ENCODE measurements around the gene C1RL.
"Not testable (repeated sequence)": the region's sequence is repeated elsewhere in the genome, so short reads cannot be mapped to it uniquely, and the experiment has no call there.

The C1RL gene

GRCh38 chr12:7061596-7061995 is 47.4 kb downstream of the C1RL start:
- no peak for DNase-seq (ENCODE audit: low spot score)

DNA sequence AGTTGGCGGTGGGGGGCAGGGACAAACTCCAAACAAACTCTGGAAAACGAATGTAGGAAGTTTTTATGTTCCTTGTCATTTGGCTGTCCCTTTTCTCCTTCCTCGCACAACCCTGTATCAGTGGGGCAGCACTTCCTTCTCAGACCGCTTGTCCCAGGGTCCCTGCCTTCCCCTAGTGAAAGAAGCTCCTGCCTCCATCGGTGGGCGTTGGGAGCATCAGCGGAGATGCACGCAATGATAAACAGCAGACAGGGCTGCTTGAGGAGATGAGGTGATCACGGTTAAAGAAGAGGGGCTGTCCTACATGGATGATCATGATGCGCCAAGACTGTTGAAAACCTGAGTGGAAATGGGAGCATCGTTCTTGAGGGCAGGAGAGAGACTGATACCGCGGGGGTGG is 47.9 kb downstream of the C1RL start:
- DNase-seq (ENCODE audit: low spot score), result no peak

- peak; percentile 74 for DNase-seq (ENCODE audit: low spot score)
These were observed 48.6 kb downstream of the C1RL start, which contains the start of gene C1S for GRCh38 chr12:7060353-7060954. Gene C1S (plus strand): TSS chr12:7060718. CDS start chr12:7061913, 1,195 bp downstream.

DNA sequence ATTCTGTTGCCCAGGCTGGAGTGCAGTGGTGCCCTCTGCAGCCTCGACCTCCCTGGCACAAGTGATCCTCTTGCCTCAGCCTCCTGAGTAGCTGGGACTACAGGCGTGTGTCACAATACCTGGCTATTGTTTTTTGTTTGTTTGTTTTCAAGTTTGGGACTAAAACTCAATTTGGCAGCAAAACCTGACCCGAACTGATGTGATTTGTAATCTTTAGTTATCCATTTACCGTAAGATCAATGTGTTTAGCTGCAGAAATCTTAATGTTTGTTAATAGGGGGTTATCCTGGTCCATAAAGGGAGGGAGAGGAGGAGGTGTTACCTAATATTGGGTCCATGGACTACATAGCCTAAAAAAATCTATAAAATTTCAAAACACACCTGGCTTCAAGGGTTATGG is 49.2 kb downstream of the C1RL start:
- DNase-seq (ENCODE audit: low spot score), result no peak

GRCh38 chr12:7058850-7059395 is 50.1 kb downstream of the C1RL start:
- DNase-seq (ENCODE audit: low spot score), result no peak

GRCh38 chr12:7058163-7058845 is 50.7 kb downstream of the C1RL start:
- DNase-seq (ENCODE audit: low spot score), result no peak

DNA sequence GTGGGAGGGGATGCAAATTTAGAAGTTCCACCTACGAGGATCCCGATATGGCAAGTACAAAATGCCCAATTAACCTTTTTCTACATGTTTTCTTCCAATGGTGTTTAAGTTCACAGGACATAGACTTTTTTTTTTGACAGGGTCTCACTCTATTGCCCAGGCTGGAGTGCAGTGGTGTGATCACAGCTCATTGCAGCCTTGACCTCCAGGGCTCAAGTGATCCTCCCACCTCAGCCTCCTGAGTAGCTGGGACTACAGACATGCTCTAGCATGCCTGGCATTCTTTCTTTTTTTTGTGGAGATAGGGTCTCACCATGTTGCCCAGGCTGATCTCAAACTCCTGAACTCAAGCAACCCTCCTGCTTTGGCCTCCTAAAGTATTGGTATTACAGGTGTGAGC is 53.3 kb downstream of the C1RL start:
- DNase-seq (ENCODE audit: low spot score), result not testable (repeated sequence)

DNA sequence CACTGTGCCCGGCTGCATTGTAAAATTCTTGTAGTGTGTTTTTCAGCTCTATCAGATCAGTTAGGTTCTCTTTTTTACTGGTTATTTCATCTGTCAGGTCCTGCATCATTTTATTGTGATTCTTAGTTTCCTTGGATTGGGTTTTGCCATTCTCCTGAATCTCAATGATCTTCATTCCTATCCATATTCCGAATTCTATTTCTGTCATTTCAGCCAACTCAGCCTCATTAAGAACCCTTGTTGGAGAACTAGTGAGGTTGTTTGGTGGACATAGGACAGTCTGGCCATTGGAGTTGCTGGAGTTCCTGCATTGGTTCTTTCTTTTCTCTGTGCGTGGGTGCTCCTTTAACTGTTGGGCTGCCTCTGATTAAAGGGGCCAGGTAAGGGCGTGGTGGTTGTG is 54.1 kb downstream of the C1RL start:
- DNase-seq (ENCODE audit: low spot score), result no peak

GRCh38 chr12:7049973-7050372 is 59.0 kb downstream of the C1RL start:
- DNase-seq (ENCODE audit: low spot score), result not testable (repeated sequence)

GRCh38 chr12:7049445-7049951 is 59.5 kb downstream of the C1RL start:
- not testable (repeated sequence) for DNase-seq (ENCODE audit: low spot score)

- no peak for DNase-seq (ENCODE audit: low spot score)
These were observed 61.7 kb downstream of the C1RL start for GRCh38 chr12:7047306-7047705.

DNA sequence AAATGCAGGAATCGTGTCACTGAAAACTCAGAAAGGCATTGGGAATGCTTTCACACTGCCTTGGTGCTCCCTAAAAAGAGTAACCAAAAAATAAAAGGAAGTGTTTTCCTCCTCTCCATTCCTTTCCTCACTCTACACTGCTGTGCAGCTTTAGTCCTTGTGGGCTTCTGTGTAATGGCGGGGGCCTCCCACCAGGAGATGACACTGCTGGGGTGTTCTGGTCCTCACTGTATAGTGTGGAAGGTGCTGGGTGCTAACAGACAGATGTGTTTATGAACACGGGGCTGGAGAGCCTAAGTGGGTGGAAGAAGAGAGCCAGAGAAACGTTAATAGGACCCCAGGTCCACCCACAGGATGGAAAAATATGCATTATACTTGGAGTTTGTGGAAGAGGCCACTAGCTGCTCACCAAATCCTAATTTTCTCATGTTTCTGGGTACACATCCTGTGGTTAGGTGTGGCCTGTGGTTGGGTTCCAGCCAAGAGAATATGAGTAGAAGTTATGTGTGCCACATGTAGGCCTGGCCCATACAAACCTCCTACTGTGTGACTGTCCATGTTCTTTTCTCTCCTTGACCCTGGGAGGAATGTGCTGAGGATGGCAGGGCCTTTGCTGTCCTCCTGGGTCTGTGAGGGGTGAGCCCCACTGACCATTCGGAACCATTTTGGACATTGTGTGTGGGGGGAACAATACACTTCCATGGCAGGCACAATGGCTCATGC is 62.5 kb downstream of the C1RL start:
- no peak for DNase-seq (ENCODE audit: low spot score)

GRCh38 chr12:7045913-7046312 is 63.1 kb downstream of the C1RL start:
- no peak for DNase-seq (ENCODE audit: low spot score)

Data from D341Med (cell line).